DND-41 (cell line): ENCODE results near the gene OR8B3.

Experiments used
- ATAC-seq: fragments of 200-7000 bp; cut with Tn5 transposase; 3 replicates; pipeline ENCODE4 v1.9.1; 2021; ENCODE audit warnings: low read depth; ENCODE audit not compliant: insufficient read depth
- DNase-seq: peaks from one replicate; pipeline ENCODE4 v3.0.0-alpha.2; 2020
- H2AFZ ChIP-seq: 2 replicates; pipeline ENCODE4 v1.6.0; 2012; ENCODE audit warnings: low read depth, low read length
- H3K27ac ChIP-seq: 2 replicates; pipeline ENCODE4 v1.5.1; 2012; ENCODE audit warnings: low read length, inconsistent platforms
- H3K27me3 ChIP-seq: fragments of 200-600 bp; sonication (generic); 2 replicates; pipeline ENCODE4 v1.6.0; 2012; ENCODE audit warnings: low read length, mild to moderate bottlenecking, inconsistent platforms; ENCODE audit not compliant: insufficient read depth, poor library complexity
- H3K36me3 ChIP-seq: 2 replicates; pipeline ENCODE4 v1.5.1; 2012; ENCODE audit warnings: low read length, inconsistent platforms; ENCODE audit not compliant: insufficient read depth
- H3K4me1 ChIP-seq: 2 replicates; pipeline ENCODE4 v1.5.1; 2012; ENCODE audit warnings: mild to moderate bottlenecking, low read length; ENCODE audit not compliant: insufficient read depth
- H3K4me2 ChIP-seq: 2 replicates; pipeline ENCODE4 v1.6.0; 2012; ENCODE audit warnings: mild to moderate bottlenecking, moderate library complexity, low read length, inconsistent platforms; ENCODE audit not compliant: insufficient read depth
- H3K4me3 ChIP-seq, 2 experiments: fragments of 200-600 bp in 1 of 2; shearing (Covaris generic) in 1 of 2; 2 replicates each; pipeline ENCODE4 v1.5.1; 2012 to 2016; ENCODE audit warnings: inconsistent platforms in 2 of 2, low read length in 2 of 2, mild to moderate bottlenecking in 2 of 2, low read depth in 1 of 2, moderate library complexity in 1 of 2
- H3K79me2 ChIP-seq: 2 replicates; pipeline ENCODE4 v1.6.0; 2012; ENCODE audit warnings: low read length, inconsistent platforms; ENCODE audit not compliant: insufficient read depth
- H3K9ac ChIP-seq: 2 replicates; pipeline ENCODE4 v1.6.0; 2012; ENCODE audit warnings: low read depth, mild to moderate bottlenecking, inconsistent platforms, low read length, moderate library complexity
- H3K9me3 ChIP-seq: 2 replicates; pipeline ENCODE4 v1.5.1; 2012; ENCODE audit warnings: low read length, moderate library complexity, mild to moderate bottlenecking, inconsistent platforms; ENCODE audit not compliant: insufficient read depth, severe bottlenecking
- H4K20me1 ChIP-seq: 2 replicates; pipeline ENCODE4 v1.6.0; 2012; ENCODE audit warnings: low read length; ENCODE audit not compliant: insufficient read depth
- EZH2 ChIP-seq: IDR thresholded peaks from 3 replicates; pipeline ENCODE4 v1.6.1; 2012; ENCODE audit warnings: borderline replicate concordance, low read depth, mild to moderate bottlenecking, moderate library complexity, low read length, inconsistent platforms; ENCODE audit not compliant: severe bottlenecking
- TF ChIP-seq, protein P1 (sequence below): IDR thresholded peaks from 2 replicates; pipeline ENCODE4 v1.5.1; 2012; ENCODE audit warnings: borderline replicate concordance, low read length, moderate library complexity, mild to moderate bottlenecking; ENCODE audit not compliant: poor library complexity, severe bottlenecking; ENCODE audit errors: extremely low read depth

Gene OR8B3

DNA sequence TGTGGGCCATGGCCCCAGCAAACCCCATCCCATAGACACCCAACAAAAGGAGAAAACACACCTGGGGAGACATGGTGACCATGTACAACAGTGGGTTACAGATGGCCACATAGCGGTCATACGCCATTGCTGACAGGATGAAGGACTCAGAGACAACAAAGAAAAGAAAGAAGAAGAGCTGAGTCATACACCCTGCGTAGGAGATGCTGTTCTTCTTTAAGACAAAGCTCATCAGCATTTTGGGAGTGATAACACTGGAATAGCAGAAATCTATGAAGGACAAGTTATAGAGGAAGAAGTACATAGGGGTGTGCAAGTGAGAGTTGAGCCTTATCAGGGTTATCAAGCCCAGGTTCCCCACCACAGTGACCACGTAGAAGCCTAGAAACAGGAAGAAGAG, 41.8 kb upstream of the OR8B3 start:
- Histone ChIP-seq H3K27me3 (peaks cover 8% of the 10 kb centered on the region), H3K4me1 (no peaks in the 10 kb centered on the region), H2AFZ (no peak overlapping the region), H4K20me1 (no peaks in the 10 kb centered on the region), H3K27ac (no peak overlapping the region), H3K36me3 (no peaks in the 10 kb centered on the region), H3K4me3 (no peak overlapping the region), H3K9me3 (no peaks in the 10 kb centered on the region), H3K79me2 (no peaks in the 10 kb centered on the region), H3K4me2 (no peak overlapping the region), H3K9ac (no peak overlapping the region)
- ATAC-seq (no peak), DNase-seq (no peak)
- TF ChIP-seq EZH2: no peak
- TF ChIP-seq, protein P1, sequence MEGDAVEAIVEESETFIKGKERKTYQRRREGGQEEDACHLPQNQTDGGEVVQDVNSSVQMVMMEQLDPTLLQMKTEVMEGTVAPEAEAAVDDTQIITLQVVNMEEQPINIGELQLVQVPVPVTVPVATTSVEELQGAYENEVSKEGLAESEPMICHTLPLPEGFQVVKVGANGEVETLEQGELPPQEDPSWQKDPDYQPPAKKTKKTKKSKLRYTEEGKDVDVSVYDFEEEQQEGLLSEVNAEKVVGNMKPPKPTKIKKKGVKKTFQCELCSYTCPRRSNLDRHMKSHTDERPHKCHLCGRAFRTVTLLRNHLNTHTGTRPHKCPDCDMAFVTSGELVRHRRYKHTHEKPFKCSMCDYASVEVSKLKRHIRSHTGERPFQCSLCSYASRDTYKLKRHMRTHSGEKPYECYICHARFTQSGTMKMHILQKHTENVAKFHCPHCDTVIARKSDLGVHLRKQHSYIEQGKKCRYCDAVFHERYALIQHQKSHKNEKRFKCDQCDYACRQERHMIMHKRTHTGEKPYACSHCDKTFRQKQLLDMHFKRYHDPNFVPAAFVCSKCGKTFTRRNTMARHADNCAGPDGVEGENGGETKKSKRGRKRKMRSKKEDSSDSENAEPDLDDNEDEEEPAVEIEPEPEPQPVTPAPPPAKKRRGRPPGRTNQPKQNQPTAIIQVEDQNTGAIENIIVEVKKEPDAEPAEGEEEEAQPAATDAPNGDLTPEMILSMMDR: no peak

GRCh38 chr11:124434699-124435098, 35.9 kb upstream of the OR8B3 start:
- H3K79me2 ChIP-seq: no peaks in the 10 kb centered on the region
- H3K27ac ChIP-seq: no peak overlapping the region
- TF ChIP-seq, protein P1: no peak
- no peak for TF ChIP-seq EZH2
- ATAC-seq (no peak), DNase-seq (no peak)
- H3K27me3 ChIP-seq: peaks cover 14% of the 10 kb centered on the region
- H3K9ac ChIP-seq: no peak overlapping the region
- no peaks in the 10 kb centered on the region for H3K36me3 ChIP-seq
- no peak overlapping the region for H2AFZ ChIP-seq
- no peak overlapping the region for H3K4me3 ChIP-seq
- no peak overlapping the region for H3K4me2 ChIP-seq
- H3K9me3 ChIP-seq: peaks cover 4% of the 10 kb centered on the region
- H4K20me1 ChIP-seq: no peaks in the 10 kb centered on the region
- H3K4me1 ChIP-seq: no peaks in the 10 kb centered on the region

DNA sequence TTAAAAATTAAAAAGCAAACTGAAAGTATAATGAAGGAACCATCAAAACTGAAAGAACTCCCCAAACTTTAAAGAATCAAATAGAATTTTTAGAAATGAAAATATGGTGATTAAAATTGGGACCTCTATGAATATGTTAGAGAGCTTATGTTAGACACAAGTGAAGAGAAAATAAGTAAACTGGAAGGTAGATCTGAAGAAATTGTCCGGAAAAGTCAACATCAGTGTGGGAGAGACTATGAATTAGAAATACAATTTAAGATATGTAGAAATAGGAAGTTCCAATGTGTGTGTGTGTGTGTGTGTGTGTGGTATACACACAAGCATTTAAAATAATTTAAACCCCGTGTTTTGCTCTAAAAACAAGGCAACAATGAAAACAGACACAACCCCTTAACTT, 30.8 kb upstream of the OR8B3 start:
- Histone ChIP-seq H3K4me2 (no peak overlapping the region), H3K79me2 (no peaks in the 10 kb centered on the region), H3K9me3 (peaks cover 6% of the 10 kb centered on the region), H3K36me3 (no peaks in the 10 kb centered on the region), H3K27ac (no peak overlapping the region), H3K4me1 (no peaks in the 10 kb centered on the region), H3K4me3 (no peak overlapping the region), H3K27me3 (peaks cover 10% of the 10 kb centered on the region), H4K20me1 (no peaks in the 10 kb centered on the region), H2AFZ (no peak overlapping the region), H3K9ac (no peak overlapping the region)
- ATAC-seq (no peak), DNase-seq (no peak)
- TF ChIP-seq, protein P1: no peak

DNA sequence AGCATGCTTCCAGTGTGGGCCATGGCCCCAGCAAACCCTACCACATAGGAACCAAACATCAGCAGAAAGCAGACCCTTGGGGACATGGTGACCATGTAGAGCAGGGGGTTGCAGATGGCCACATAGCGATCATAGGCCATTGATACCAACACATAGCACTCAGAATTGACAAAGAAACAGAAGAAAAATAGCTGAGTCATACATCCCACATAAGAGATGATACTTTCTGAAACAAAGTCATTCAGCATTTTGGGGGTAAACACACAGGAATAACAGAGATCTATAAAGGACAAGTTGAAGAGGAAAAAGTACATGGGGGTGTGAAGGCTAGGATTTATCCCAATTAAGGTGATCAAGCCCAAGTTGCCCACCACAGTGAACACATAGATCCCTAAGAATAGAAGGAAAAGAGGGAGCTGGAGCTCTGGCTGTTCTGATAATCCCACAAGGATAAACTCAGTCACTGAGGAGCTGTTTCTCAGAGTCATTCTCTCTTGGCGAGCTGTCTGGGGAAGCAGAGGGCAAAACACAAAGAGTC, 25.6 kb upstream of the OR8B3 start, which contains the start of gene OR8B4:
OR8B4 (minus strand) TSS at position 488 of the 538 bp plus-strand sequence; CDS start at position 488, 0 bp downstream.
- H4K20me1 ChIP-seq: no peaks in the 10 kb centered on the region
- no peak within 1 kb of the TSS for H3K9ac ChIP-seq
- no peaks in the 10 kb centered on the region for H3K27me3 ChIP-seq
- DNase-seq (no peak), ATAC-seq (no peak)
- H3K4me1 ChIP-seq: no peaks in the 10 kb centered on the region
- no peak within 1 kb of the TSS for H2AFZ ChIP-seq
- H3K27ac ChIP-seq: no peak within 1 kb of the TSS
- H3K9me3 ChIP-seq: no peaks in the 10 kb centered on the region
- H3K4me3 ChIP-seq: no peak within 1 kb of the TSS
- TF ChIP-seq, protein P1: no peak
- no peak for TF ChIP-seq EZH2
- no peaks in the 10 kb centered on the region for H3K79me2 ChIP-seq
- H3K36me3 ChIP-seq: no peaks in the 10 kb centered on the region
- no peak within 1 kb of the TSS for H3K4me2 ChIP-seq
